ENCODE data around the gene CLASP1. TPM values are rescaled to one million over a fixed set of nuclear protein-coding genes. Genes with fewer than 3 reads are reported as not detected.
"Not testable (repeated sequence)": the region's sequence is repeated elsewhere in the genome, so short reads cannot be mapped to it uniquely, and the experiment has no call there.

The CLASP1 gene
- total RNA-seq (2014; rRNA removed; shearing (Covaris generic)), result 30.8 and 40.6 TPM in 2 replicates

- no peak for DNase-seq (ENCODE audit: low read depth)
Observed at GRCh38 chr2:121649149-121649595, at the start of gene CLASP1. Gene CLASP1 (minus strand): TSS chr2:121649462. CDS start chr2:121605895, 43,567 bp downstream.

DNA sequence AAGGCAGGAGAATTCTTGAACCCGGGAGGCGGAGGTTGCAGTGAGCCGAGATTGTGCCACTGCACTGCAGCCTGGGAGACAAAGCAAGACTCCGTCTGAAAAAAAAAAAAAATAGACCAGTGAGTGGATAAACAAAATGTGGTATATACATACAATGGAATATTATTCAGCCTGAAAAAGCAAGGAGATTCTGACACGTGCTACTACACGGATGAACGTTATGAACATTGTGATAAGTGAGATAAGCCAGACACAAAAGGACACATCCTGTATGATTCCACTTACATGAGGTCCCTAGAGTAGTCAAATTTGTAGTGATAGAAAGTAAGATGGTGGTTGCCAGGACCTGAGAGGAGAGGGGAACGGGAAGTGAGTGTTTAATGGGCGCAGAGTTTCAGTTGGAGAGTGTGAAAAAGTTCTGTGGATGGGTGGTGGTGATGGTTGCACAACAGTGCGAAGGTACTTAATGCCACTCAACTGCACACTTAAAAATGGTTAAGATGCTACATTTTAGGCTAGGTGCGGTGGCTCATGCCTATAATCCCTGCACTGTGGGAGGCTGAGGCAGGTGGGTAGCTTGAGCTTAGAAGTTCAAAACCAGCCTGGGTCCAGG is 49.2 kb upstream of the CLASP1 start:
- DNase-seq (ENCODE audit: low read depth), result no peak

DNA sequence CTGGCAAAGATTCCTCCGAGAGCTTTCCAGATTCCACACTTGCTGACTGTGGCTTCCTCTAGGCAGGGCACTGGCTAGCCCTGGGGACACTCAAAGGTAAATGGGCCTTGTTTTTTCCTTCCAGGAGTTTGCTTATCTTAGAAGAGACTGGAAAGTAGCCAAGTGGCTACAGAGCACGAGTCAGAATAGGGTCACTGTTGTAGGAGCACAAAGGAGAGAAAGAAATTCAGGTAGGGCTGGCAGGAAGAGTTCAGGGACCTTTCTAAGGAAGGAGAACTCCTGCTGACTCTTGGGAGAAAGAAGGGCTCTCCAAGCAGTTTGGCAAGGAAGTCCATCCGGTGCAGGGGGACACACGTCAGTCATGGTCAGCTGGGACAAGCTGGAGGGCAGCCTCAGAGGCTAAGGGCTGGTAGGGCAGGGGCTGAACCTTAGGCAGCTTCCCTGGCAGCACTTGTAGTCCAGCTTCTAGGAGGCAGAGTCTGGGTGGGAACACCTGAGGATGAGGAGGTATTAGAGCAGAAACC is 47.9 kb upstream of the CLASP1 start:
- DNase-seq (ENCODE audit: low read depth), result peak; percentile 73

- no peak for DNase-seq (ENCODE audit: low read depth)
Observed at GRCh38 chr2:121696410-121696930, 47.2 kb upstream of the CLASP1 start.

GRCh38 chr2:121695171-121695451 is 45.8 kb upstream of the CLASP1 start:
- DNase-seq (ENCODE audit: low read depth), result no peak

- peak; percentile 87 for DNase-seq (ENCODE audit: low read depth)
Observed at GRCh38 chr2:121694398-121695170, 45.3 kb upstream of the CLASP1 start.

DNA sequence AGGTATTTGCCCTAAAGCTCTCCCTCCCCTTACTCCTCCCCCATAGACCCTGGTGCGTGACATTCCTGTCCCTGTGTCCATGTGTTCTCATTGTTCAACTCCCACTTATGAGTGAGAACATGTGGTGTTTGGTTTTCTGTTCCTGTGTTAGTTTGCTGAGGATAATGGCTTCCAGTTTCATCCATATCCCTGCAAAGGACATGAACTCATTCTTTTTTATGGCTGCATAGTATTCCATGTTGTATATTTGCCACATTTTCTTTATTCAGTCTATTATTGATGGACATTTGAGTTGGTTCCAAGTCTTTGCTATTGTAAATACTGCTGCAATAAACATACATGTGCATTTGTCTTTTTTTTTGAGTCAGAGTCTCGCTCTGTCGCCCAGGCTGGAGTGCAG is 41.3 kb upstream of the CLASP1 start:
- not testable (repeated sequence) for DNase-seq (ENCODE audit: low read depth)

GRCh38 chr2:121690095-121690494 is 40.8 kb upstream of the CLASP1 start:
- DNase-seq (ENCODE audit: low read depth), result no peak

- peak; percentile 62 for DNase-seq (ENCODE audit: low read depth)
Observed at GRCh38 chr2:121689356-121689755, 40.1 kb upstream of the CLASP1 start.

- no peak for DNase-seq (ENCODE audit: low read depth)
Observed at GRCh38 chr2:121688820-121689219, 39.6 kb upstream of the CLASP1 start.

GRCh38 chr2:121686902-121687301 is 37.6 kb upstream of the CLASP1 start:
- DNase-seq (ENCODE audit: low read depth), result no peak

GRCh38 chr2:121686218-121686617 is 37.0 kb upstream of the CLASP1 start:
- no peak for DNase-seq (ENCODE audit: low read depth)

DNA sequence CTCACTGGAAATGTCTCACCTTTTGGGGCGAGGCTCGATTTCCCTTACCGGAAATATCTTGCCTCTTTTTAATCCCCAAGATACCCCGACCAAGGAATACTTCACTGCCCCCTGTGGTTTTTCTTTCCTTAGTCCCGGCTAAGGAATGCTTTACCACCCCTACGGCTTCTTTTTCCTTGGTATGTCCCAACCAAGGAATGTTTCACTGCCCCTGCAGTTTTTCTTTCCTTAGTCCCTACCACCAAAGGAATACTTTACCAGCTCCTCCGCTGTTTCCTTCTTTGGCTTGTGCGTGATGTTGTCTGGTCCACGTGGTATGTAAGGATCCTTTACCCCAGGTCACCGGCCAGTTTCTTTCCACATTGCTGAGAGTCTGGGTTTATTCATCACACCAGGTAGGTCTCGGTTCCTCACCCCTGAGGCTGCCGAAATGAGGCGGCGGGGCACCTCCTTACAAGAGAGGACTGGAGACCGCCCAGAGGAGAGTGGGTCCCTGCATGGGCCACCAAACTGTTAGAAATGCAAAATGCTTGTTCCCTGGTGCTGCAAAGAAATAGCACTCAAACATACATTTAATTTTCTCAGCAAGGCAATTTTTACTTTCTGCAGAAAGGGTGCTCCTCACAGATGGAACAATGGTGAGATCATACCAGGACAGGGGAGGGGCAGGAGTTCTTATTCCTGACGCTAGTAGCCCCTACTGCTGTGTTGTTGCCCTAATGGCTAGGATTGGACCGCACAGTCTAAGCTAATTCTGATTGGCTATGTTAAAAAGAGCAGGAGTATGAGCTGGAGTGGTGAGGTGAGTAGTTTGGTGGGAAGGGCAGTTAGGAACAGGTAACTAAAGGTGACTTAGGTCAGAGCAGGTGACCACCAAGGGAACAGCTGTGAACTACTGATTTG is 33.4 kb upstream of the CLASP1 start:
- no peak for DNase-seq (ENCODE audit: low read depth)

DNA sequence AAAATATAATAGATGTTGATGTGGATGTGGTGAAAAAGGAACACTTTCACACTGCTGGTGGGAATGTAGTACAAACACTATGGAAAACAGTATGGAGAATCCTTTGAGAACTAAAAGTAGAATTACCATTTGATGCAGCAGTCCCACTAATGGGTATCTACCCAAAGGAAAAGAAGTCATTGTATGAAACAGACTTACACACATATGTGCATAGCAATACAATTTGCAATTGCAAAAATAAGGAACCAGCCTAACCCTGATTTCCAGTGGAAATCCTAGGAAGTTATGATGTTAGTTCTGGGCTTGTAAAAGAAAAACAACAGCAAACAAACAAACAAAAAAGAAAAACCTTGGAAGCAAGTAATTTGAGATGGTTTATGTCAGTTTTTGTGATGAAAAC is 28.6 kb upstream of the CLASP1 start:
- no peak for DNase-seq (ENCODE audit: low read depth)

- DNase-seq (ENCODE audit: low read depth), result not testable (repeated sequence)
Observed at GRCh38 chr2:121671621-121672020, 22.4 kb upstream of the CLASP1 start.

GRCh38 chr2:121670181-121670580 is 20.9 kb upstream of the CLASP1 start:
- DNase-seq (ENCODE audit: low read depth), result no peak

DNA sequence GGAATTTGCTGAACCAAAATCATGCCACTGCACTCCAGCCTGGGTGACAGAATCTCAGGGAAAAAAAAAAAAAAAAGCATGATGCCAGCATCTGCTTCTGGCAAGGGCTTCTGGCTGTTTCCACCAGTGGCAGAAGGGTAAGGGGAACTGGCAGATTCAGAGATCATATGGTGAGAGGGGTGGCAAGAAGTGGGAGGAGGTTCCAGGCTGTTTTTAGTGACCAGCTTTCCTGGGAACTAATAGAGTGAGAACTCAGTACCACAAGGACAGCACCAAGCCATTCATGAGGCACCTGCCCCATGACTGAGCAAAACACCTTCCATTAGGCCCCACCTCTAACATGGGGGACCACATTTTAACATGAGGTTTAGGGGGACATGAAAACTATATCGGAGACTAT is 18.4 kb upstream of the CLASP1 start:
- no peak for DNase-seq (ENCODE audit: low read depth)

GRCh38 chr2:121666042-121666441 is 16.8 kb upstream of the CLASP1 start:
- DNase-seq (ENCODE audit: low read depth), result no peak

DNA sequence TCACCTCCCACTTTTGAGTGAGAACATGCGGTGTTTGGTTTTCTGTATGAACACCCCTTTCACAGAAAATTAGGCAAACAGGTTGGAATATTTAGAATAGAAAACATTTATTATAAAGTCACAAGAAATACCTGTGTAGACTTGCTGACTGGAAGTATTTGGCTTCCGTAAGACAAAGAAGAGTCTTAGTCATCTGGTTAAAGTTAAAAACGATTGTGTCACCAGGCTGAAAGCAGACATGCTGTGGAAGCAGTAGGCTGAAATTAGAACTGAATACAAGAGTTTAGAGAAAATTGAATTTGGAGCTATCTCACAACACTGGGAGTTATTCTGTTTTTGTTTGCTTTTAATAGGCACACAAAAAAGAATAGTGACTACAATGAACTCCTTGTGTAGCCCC is 16.2 kb upstream of the CLASP1 start:
- DNase-seq (ENCODE audit: low read depth), result no peak

GRCh38 chr2:121664713-121665112 is 15.5 kb upstream of the CLASP1 start:
- DNase-seq (ENCODE audit: low read depth), result no peak

DNA sequence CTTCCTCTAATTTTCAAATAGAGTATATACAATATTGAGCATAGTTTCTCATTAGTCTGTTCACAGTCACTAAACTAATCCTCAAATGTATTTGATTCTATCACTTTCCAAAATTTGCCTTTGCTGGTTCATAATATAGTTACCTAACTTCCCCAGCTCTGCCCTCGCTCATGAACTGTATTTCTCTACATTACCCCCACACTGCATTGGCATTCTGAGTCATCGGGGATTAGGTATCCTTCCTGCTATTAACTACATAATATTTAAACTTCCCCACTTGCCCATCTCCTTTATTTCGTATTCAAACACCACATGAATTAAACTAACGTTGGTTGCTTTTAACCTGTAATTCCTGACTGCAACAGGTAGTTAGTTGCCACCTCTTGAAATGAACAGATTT is 14.8 kb upstream of the CLASP1 start:
- peak; percentile 32 for DNase-seq (ENCODE audit: low read depth)

- DNase-seq (ENCODE audit: low read depth), result no peak
Observed at GRCh38 chr2:121663434-121663833, 14.2 kb upstream of the CLASP1 start.
